ENCODE results near the gene ETFA. TPM values are rescaled to one million over a fixed set of nuclear protein-coding genes. Genes with fewer than 3 reads are reported as not detected.
A peak's percentile ranks its signal among the peaks of the same experiment; 100 is the strongest.

The ETFA gene
- total and polyA plus RNA-seq, 2 of the 8 experiments (the other 6 are each of a cell fraction or from before 2014, with no cell fraction given) = 60.9 to 90.0 TPM

GRCh38 chr15:76345583-76345879, 34.3 kb upstream of the ETFA start (continued):
- TF ChIP-seq CHD7 (IDR thresholded peaks at IDR 0.05; ENCODE audit: insufficient replicate concordance, low read length) (no peak), HDAC2 (IDR thresholded peaks at IDR 0.05; ENCODE audit: borderline replicate concordance in 1 of 2, low read depth in 2 of 2, low read length in 2 of 2) (peak in 1 of 2 experiments; percentile 75; a peak in 1 of 4 replicates), ASH2L (IDR thresholded peaks at IDR 0.05; ENCODE audit: low read length) (no peak), PHF8 (conservative IDR thresholded peaks at IDR 0.05; ENCODE audit: low read depth, low read length) (0 out of 2 replicates have a peak, but pooled peaks have one; percentile 15), RNF2 (IDR thresholded peaks at IDR 0.05; ENCODE audit: borderline replicate concordance, low read depth, low read length, missing control alignments, poor library complexity, severe bottlenecking) (peak; percentile 83), BCL11A (IDR thresholded peaks at IDR 0.05; ENCODE audit: low read depth in 2 of 2, low read length in 2 of 2) (no peak)

Measured in H1 (cell line).